ENCODE data around the gene DLX1. TPM values are rescaled to one million over a fixed set of nuclear protein-coding genes. Genes with fewer than 3 reads are reported as not detected.

Gene DLX1
- total and polyA plus RNA-seq, 2 donors: 0.09 to 0.23 TPM

DNA sequence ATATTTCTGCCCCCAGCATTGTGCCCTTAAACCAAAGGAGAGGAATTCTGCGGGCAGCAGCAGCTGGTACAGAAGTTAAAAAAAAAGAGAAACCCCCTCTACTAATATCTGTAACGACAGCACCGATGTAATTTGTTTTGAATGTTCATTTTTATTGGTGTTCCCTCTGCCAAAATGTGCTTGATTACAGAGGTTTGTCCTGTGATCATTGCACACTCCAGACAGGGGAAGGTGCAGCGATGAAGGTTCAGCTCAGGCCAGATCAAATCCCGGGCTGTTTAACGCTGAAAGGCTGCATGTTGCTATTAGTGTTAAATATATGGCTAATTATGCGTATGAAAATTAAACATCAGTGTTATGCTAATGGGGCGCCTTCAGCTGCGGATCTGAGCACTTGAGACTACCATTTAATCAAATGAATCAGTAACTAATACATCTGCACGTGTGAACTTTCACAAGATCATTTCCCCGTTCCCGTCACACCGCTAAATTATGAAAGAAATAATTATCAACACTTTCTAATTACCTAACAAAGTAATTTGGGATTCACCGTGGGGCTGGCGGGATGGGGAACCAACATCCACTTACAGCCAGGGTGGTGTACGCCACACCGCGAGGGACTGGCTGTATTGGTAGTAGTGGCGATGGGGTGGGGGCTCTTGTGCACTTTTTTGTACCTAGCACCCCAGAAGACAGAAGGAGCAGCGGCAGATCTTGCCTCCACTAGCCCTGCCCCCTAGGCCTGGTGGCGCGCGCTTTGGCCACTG, 1.5 kb upstream of the DLX1 start:
- Histone ChIP-seq H3K4me1 (ENCODE audit: control insufficient read depth in 2 of 2, insufficient read depth in 2 of 2, low read length in 2 of 2) (peaks cover 6 to 76% of the 10 kb centered on the region in 2 donors), H3K27me3 (ENCODE audit: control insufficient read depth in 2 of 2, insufficient read depth in 1 of 2, low read length in 1 of 2) (peaks cover 94 to 100% of the 10 kb centered on the region in 2 donors), H3K9me3 (ENCODE audit: control insufficient read depth in 2 of 2, insufficient read depth in 1 of 2, low read length in 1 of 2) (peaks cover 1 to 36% of the 10 kb centered on the region in 2 donors), H3K27ac (ENCODE audit: low read depth in 1 of 2, low read length in 1 of 2) (no peak overlapping the region), H3K36me3 (ENCODE audit: control insufficient read depth in 2 of 2, insufficient read depth in 2 of 2, low read length in 1 of 2) (no peaks in the 10 kb centered on the region), H3K4me3 (ENCODE audit: low read length in 2 of 2) (no peak overlapping the region)
- peak in 3 of 9 donors; percentile 11 to 45 (median 12) for DNase-seq (ENCODE audit: low read depth in 6 of 9, low spot score in 9 of 9)
- WGBS: 12% methylated on average over 23 of the region's 23 CpGs

DNA sequence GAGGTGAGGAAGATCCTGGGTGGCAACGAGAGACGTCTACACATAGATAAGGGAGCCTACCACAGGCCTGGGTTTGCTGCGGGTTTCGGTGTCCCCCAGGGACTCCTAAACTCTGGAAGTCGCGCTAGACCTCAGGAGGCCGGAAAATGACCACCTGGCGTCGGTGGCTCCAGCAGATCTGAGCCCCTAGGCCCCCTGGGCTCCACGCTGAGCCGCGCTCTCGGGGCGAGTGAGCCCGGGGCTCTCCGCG, 987 bp upstream of the DLX1 start:
- peaks cover 1 to 36% of the 10 kb centered on the region in 2 donors for H3K9me3 ChIP-seq (ENCODE audit: control insufficient read depth in 2 of 2, insufficient read depth in 1 of 2, low read length in 1 of 2)
- WGBS: 3% methylated on average over 17 of the region's 17 CpGs
- no peaks in the 10 kb centered on the region for H3K36me3 ChIP-seq (ENCODE audit: control insufficient read depth in 2 of 2, insufficient read depth in 2 of 2, low read length in 1 of 2)
- H3K27ac ChIP-seq (ENCODE audit: low read depth in 1 of 2, low read length in 1 of 2): no peak overlapping the region
- H3K4me1 ChIP-seq (ENCODE audit: control insufficient read depth in 2 of 2, insufficient read depth in 2 of 2, low read length in 2 of 2): peaks cover 6 to 76% of the 10 kb centered on the region in 2 donors
- peak in 1 of 9 donors; percentile 4 for DNase-seq (ENCODE audit: low read depth in 6 of 9, low spot score in 9 of 9)
- peak overlapping the region; percentile 23 to 46 for H3K4me3 ChIP-seq (ENCODE audit: low read length in 2 of 2)
- H3K27me3 ChIP-seq (ENCODE audit: control insufficient read depth in 2 of 2, insufficient read depth in 1 of 2, low read length in 1 of 2): peaks cover 94 to 100% of the 10 kb centered on the region in 2 donors

DNA sequence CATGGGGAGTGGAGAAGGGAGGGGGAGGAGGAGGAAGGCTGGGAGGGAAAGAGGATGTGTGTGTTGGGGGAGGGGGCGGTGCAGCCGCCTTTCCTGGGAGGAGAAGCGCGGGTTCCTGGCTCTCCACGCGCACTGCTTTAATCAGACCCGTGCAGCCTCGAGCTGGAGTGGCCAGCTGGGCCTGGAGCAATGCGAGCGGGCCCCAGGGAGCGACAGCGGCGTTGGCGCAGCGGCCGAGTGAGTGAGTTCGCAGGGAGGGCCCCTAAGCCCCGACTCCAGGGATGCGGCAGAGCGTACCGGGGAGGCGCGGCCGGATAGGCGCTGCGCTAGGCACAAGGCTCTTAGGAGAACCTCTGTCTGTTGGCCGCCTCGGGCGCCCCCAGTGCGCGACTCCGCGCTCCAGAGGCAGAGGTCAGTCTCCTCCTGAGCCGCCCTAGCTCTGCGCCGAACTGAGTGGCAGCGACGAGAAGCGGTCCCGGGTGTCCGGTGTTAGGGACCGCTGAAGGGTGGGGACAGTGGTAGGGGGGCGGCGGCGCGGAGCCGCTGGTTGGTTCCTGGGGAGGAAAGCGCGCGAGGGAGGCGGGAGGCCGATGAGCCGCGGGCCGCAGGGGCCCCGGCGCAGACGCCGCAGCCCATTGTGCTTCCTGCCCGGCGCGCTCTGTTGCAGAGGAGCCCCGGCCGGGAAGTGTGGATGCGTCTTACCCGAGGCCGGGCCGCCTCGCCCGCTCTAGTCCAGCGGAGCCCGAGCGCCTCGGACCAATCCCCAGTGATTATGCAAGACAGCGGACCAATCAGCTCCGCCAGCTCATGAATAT, 455 bp upstream of the DLX1 start:
- Histone ChIP-seq H3K4me1 (ENCODE audit: control insufficient read depth in 2 of 2, insufficient read depth in 2 of 2, low read length in 2 of 2) (peaks cover 6 to 77% of the 10 kb centered on the region in 2 donors), H3K9me3 (ENCODE audit: control insufficient read depth in 2 of 2, insufficient read depth in 1 of 2, low read length in 1 of 2) (peaks cover 1 to 36% of the 10 kb centered on the region in 2 donors), H3K4me3 (ENCODE audit: low read length in 2 of 2) (peak overlapping the region; percentile 23 to 46), H3K27me3 (ENCODE audit: control insufficient read depth in 2 of 2, insufficient read depth in 1 of 2, low read length in 1 of 2) (peaks cover 95 to 100% of the 10 kb centered on the region in 2 donors), H3K27ac (ENCODE audit: low read depth in 1 of 2, low read length in 1 of 2) (no peak overlapping the region), H3K36me3 (ENCODE audit: control insufficient read depth in 2 of 2, insufficient read depth in 2 of 2, low read length in 1 of 2) (no peaks in the 10 kb centered on the region)
- DNase-seq (ENCODE audit: low read depth in 6 of 9, low spot score in 9 of 9): peak in 3 of 9 donors; percentile 52 to 83 (median 68)
- 1% methylated on average over 76 of the region's 76 CpGs for WGBS

DNA sequence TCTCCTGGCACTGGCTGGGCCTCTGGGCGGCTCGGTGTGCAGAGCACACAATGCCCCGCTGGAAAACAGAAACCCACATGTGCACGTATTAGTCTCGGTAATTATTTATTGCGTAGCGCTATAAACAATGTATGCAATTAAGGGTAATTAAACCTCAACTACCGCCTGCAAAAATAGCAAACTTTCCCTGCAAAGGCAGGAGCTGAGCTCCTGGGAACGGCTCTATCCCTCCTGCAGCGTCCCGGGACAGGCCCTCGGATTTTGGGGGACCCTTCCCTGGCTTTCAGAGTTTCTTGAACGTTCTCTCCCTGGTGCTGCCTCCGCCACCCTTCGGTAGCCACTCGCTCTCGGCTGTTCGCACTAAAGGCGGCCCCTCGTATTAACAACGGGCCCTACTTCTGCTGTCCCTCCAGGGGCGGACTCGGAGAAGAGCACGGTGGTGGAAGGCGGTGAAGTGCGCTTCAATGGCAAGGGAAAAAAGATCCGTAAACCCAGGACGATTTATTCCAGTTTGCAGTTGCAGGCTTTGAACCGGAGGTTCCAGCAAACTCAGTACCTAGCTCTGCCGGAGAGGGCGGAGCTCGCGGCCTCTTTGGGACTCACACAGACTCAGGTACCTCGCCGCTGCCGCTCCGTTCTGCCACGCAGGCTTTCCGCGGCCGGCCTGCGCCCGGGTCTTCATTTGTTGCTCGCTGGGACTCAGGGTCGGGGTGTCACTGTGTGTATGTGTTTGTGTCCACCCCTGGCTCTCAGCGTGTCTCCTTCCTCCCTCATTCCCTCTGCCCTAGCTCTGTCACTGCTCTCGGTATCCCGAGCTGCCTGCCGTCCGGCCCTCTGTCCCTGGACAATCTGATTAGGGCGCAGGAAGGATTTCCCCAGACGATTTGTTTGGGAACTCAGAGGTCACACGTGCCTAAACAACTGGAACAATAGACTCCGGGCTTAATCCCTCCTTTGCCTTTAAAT, 1.2 kb downstream of the DLX1 start:
- H3K36me3 ChIP-seq (ENCODE audit: control insufficient read depth in 2 of 2, insufficient read depth in 2 of 2, low read length in 1 of 2): no peaks in the 10 kb centered on the region
- H3K27ac ChIP-seq (ENCODE audit: low read depth in 1 of 2, low read length in 1 of 2): no peak overlapping the region
- H3K27me3 ChIP-seq (ENCODE audit: control insufficient read depth in 2 of 2, insufficient read depth in 1 of 2, low read length in 1 of 2): peaks cover 90 to 100% of the 10 kb centered on the region in 2 donors
- peaks cover 6 to 70% of the 10 kb centered on the region in 2 donors for H3K4me1 ChIP-seq (ENCODE audit: control insufficient read depth in 2 of 2, insufficient read depth in 2 of 2, low read length in 2 of 2)
- WGBS: 5% methylated on average over 54 of the region's 54 CpGs
- peak overlapping the region in 1 of 2 donors; percentile 21 for H3K4me3 ChIP-seq (ENCODE audit: low read length in 2 of 2)
- H3K9me3 ChIP-seq (ENCODE audit: control insufficient read depth in 2 of 2, insufficient read depth in 1 of 2, low read length in 1 of 2): peaks cover 0 to 29% of the 10 kb centered on the region in 2 donors
- peak in 4 of 9 donors; percentile 63 to 85 (median 70) for DNase-seq (ENCODE audit: low read depth in 6 of 9, low spot score in 9 of 9)

DNA sequence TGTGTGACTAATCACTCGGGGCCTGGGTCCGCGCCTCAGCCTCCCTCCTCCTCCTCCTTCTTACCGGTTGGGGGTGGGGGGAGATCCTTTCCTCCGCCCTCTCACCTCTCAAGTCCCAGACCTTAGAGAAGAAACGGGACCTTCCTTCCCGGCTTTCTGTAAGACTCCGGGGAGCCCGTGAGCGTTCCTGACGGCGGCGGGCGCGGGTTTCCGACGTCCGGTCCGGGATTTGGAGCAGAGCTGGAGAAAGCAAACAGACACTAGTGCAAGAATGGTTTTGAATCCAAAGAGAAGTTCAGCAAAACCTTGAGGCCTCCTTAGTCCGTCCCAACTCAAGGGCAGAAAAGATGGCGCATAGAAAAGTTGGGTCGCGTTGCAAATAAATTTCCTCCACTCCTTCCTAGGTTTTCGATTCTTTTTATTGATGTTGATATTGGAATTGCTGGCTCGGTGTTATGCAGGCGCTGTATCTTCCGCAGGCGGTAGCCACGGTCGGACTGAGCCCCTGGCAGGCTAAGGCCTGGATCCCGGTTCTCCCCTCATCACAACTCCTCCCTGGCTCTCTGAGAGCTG, 2.0 kb downstream of the DLX1 start:
- 9% methylated on average over 31 of the region's 31 CpGs for WGBS
- no peak overlapping the region for H3K4me3 ChIP-seq (ENCODE audit: low read length in 2 of 2)
- peaks cover 91 to 100% of the 10 kb centered on the region in 2 donors for H3K27me3 ChIP-seq (ENCODE audit: control insufficient read depth in 2 of 2, insufficient read depth in 1 of 2, low read length in 1 of 2)
- peaks cover 6 to 67% of the 10 kb centered on the region in 2 donors for H3K4me1 ChIP-seq (ENCODE audit: control insufficient read depth in 2 of 2, insufficient read depth in 2 of 2, low read length in 2 of 2)
- peaks cover 0 to 24% of the 10 kb centered on the region in 2 donors for H3K9me3 ChIP-seq (ENCODE audit: control insufficient read depth in 2 of 2, insufficient read depth in 1 of 2, low read length in 1 of 2)
- DNase-seq (ENCODE audit: low read depth in 6 of 9, low spot score in 9 of 9): peak in 1 of 9 donors; percentile 30
- H3K27ac ChIP-seq (ENCODE audit: low read depth in 1 of 2, low read length in 1 of 2): no peak overlapping the region
- H3K36me3 ChIP-seq (ENCODE audit: control insufficient read depth in 2 of 2, insufficient read depth in 2 of 2, low read length in 1 of 2): no peaks in the 10 kb centered on the region

DNA sequence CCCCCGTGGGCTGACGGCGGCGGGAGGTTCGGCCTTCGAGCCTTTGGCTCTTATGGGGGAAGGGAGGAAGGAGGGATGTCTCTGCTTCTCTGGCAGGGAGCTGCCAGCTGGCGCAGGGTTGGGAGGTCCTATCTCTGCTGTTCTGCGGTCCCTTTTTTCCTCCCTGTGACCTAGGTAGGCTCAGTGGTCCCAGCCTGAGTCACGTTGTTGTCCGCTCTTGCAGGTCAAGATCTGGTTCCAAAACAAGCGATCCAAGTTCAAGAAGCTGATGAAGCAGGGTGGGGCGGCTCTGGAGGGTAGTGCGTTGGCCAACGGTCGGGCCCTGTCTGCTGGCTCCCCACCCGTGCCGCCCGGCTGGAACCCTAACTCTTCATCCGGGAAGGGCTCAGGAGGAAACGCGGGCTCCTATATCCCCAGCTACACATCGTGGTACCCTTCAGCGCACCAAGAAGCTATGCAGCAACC, 2.5 kb downstream of the DLX1 start:
- Histone ChIP-seq H3K4me1 (ENCODE audit: control insufficient read depth in 2 of 2, insufficient read depth in 2 of 2, low read length in 2 of 2) (peaks cover 6 to 62% of the 10 kb centered on the region in 2 donors), H3K27ac (ENCODE audit: low read depth in 1 of 2, low read length in 1 of 2) (no peak overlapping the region), H3K36me3 (ENCODE audit: control insufficient read depth in 2 of 2, insufficient read depth in 2 of 2, low read length in 1 of 2) (no peaks in the 10 kb centered on the region), H3K27me3 (ENCODE audit: control insufficient read depth in 2 of 2, insufficient read depth in 1 of 2, low read length in 1 of 2) (peaks cover 91 to 100% of the 10 kb centered on the region in 2 donors), H3K4me3 (ENCODE audit: low read length in 2 of 2) (no peak overlapping the region), H3K9me3 (ENCODE audit: control insufficient read depth in 2 of 2, insufficient read depth in 1 of 2, low read length in 1 of 2) (peaks cover 0 to 24% of the 10 kb centered on the region in 2 donors)
- DNase-seq (ENCODE audit: low read depth in 6 of 9, low spot score in 9 of 9): peak in 3 of 9 donors; percentile 10 to 43 (median 21)
- WGBS: 7% methylated on average over 23 of the region's 23 CpGs

DNA sequence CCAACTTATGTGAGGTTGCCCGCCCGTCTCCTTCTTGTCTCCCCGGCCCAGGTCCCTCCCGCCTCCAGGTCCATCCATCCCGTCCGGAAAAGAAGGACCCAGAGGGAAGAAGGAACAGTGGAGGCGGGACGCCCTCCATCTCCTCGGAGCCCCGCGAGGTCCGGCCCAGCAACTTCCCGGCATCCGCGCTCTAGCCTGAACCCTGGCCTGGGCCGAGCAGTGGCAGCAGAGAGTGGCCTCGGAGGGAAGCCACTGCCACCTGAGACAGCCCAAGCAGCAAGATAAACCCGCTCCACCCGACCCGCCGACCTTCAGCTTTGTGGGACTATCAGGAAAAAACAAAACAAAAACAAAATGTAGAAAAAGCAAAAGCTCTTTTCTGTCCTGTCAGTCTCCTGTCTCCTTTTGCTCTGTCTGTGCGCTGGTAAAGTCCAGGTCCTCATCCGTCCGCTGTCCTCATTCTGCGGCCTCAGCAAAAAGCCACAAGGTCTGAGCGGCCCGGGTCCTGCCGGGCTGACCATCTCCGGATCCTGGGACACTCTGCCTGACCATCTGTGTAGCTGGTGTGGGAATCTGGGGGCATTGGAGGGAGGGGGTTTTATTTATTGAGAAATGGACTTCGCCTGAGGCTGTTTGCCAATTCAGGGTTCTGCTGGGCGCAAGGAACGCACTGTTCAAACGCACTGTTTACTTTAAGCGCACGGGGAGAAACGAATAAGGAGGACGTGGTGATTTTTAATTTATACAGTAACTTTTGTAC, 3.1 kb downstream of the DLX1 start:
- Histone ChIP-seq H3K9me3 (ENCODE audit: control insufficient read depth in 2 of 2, insufficient read depth in 1 of 2, low read length in 1 of 2) (peaks cover 0 to 24% of the 10 kb centered on the region in 2 donors), H3K36me3 (ENCODE audit: control insufficient read depth in 2 of 2, insufficient read depth in 2 of 2, low read length in 1 of 2) (no peaks in the 10 kb centered on the region), H3K4me1 (ENCODE audit: control insufficient read depth in 2 of 2, insufficient read depth in 2 of 2, low read length in 2 of 2) (peaks cover 6 to 56% of the 10 kb centered on the region in 2 donors), H3K27ac (ENCODE audit: low read depth in 1 of 2, low read length in 1 of 2) (no peak overlapping the region), H3K27me3 (ENCODE audit: control insufficient read depth in 2 of 2, insufficient read depth in 1 of 2, low read length in 1 of 2) (peaks cover 90 to 100% of the 10 kb centered on the region in 2 donors), H3K4me3 (ENCODE audit: low read length in 2 of 2) (no peak overlapping the region)
- 12% methylated on average over 37 of the region's 37 CpGs for WGBS
- peak in 2 of 9 donors; percentile 6 to 25 for DNase-seq (ENCODE audit: low read depth in 6 of 9, low spot score in 9 of 9)

Data from thymus (tissue), 11 donors.